GM21381 (cell line): Measurements from ENCODE around the gene NUP210.

Experiments used
- ATAC-seq: cut with Tn5 transposase; IDR thresholded peaks from one replicate; pipeline ENCODE4 v1.9.1; 2021; ENCODE audit warnings: mild to moderate bottlenecking, moderate library complexity; ENCODE audit not compliant: unreplicated experiment

NUP210 gene

GRCh38 chr3:13353506-13353905, 66.6 kb downstream of the NUP210 start:
- no peak for ATAC-seq

- ATAC-seq, result no peak
These were observed 67.4 kb downstream of the NUP210 start for GRCh38 chr3:13352621-13353131.

- ATAC-seq, result no peak
These were observed 70.3 kb downstream of the NUP210 start for GRCh38 chr3:13349823-13350222.

GRCh38 chr3:13348661-13349396, 71.3 kb downstream of the NUP210 start:
- no peak for ATAC-seq

GRCh38 chr3:13348100-13348499, 72.0 kb downstream of the NUP210 start:
- no peak for ATAC-seq

GRCh38 chr3:13347390-13347950, 72.7 kb downstream of the NUP210 start:
- no peak for ATAC-seq

GRCh38 chr3:13346481-13347389, 73.4 kb downstream of the NUP210 start:
- ATAC-seq, result no peak

GRCh38 chr3:13345772-13346171, 74.3 kb downstream of the NUP210 start:
- ATAC-seq, result no peak

- ATAC-seq, result no peak
These were observed 74.8 kb downstream of the NUP210 start for GRCh38 chr3:13345284-13345683.

- ATAC-seq, result no peak
These were observed 75.5 kb downstream of the NUP210 start for GRCh38 chr3:13344663-13345062.

- no peak for ATAC-seq
These were observed 76.5 kb downstream of the NUP210 start for GRCh38 chr3:13343601-13344000.

- no peak for ATAC-seq
These were observed 78.8 kb downstream of the NUP210 start for GRCh38 chr3:13341229-13341905.

GRCh38 chr3:13339833-13340232, 80.3 kb downstream of the NUP210 start:
- no peak for ATAC-seq

GRCh38 chr3:13338996-13339395, 81.1 kb downstream of the NUP210 start:
- no peak for ATAC-seq

GRCh38 chr3:13338231-13338630, 81.9 kb downstream of the NUP210 start:
- ATAC-seq, result no peak

GRCh38 chr3:13336592-13336991, 83.5 kb downstream of the NUP210 start:
- no peak for ATAC-seq

- no peak for ATAC-seq
These were observed 84.6 kb downstream of the NUP210 start for GRCh38 chr3:13335503-13335902.

- ATAC-seq, result no peak
These were observed 85.1 kb downstream of the NUP210 start for GRCh38 chr3:13335059-13335458.

GRCh38 chr3:13333236-13333897, 86.8 kb downstream of the NUP210 start:
- ATAC-seq, result no peak

GRCh38 chr3:13332740-13333139, 87.4 kb downstream of the NUP210 start:
- peak; percentile 1 for ATAC-seq
